Hepatocyte (in vitro differentiated cells): ENCODE results near the gene MYH16.

Source experiments
- EZH2 ChIP-seq: fragments of 200-600 bp; sonication (generic); IDR thresholded peaks from 2 replicates; pipeline ENCODE4 v1.6.1; 2016; ENCODE audit warnings: antibody characterized with exemption, mild to moderate bottlenecking, borderline replicate concordance
- TF ChIP-seq, protein P1 (sequence below): fragments of 200-600 bp; sonication (generic); IDR thresholded peaks from 2 replicates; pipeline ENCODE4 v1.5.1; 2016; ENCODE audit warnings: antibody characterized with exemption, mild to moderate bottlenecking; ENCODE audit not compliant: poor library complexity

DNA sequence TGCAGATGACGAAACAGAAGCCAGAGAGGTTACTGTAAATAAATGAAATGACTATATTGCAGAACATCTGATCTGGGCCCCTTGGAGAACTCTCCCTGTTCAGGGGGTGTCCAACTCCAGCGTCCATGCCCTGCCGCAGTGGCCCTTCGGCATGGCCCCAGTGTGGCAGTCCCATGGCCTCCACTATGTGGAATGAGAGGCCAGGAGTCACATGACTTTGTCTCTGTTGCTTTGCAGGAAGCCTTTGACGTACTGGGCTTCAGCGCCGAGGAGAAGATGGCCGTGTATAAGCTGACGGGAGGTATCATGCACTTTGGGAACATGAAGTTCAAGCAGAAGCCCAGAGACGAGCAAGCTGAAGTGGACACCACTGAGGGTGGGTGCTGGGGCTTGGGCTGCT is 15.6 kb upstream of the MYH16 start:
- TF ChIP-seq EZH2 = no peak
- TF ChIP-seq, protein P1, sequence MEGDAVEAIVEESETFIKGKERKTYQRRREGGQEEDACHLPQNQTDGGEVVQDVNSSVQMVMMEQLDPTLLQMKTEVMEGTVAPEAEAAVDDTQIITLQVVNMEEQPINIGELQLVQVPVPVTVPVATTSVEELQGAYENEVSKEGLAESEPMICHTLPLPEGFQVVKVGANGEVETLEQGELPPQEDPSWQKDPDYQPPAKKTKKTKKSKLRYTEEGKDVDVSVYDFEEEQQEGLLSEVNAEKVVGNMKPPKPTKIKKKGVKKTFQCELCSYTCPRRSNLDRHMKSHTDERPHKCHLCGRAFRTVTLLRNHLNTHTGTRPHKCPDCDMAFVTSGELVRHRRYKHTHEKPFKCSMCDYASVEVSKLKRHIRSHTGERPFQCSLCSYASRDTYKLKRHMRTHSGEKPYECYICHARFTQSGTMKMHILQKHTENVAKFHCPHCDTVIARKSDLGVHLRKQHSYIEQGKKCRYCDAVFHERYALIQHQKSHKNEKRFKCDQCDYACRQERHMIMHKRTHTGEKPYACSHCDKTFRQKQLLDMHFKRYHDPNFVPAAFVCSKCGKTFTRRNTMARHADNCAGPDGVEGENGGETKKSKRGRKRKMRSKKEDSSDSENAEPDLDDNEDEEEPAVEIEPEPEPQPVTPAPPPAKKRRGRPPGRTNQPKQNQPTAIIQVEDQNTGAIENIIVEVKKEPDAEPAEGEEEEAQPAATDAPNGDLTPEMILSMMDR = no peak
